ENCODE data around the gene SERPINB8.

DNA sequence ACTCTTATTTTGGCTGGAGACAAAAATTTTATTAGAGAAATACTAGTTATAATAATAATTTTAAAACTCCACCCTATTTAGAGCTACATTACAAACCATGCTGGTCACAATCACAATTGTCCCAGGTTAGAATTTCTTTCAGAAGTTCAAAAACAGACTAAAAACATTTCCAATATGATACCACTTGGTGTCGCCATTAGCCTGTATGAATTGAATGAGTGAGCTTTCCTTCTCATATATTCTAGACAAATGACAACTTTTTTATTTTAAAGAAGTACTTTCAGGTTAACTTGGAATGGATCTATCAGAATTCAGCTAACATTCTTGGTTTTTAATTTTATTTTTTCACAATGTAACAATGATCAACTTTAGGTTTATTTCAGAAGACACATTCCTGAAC lies 48.0 kb downstream of the SERPINB8 start:
- TF ChIP-seq, protein P1, sequence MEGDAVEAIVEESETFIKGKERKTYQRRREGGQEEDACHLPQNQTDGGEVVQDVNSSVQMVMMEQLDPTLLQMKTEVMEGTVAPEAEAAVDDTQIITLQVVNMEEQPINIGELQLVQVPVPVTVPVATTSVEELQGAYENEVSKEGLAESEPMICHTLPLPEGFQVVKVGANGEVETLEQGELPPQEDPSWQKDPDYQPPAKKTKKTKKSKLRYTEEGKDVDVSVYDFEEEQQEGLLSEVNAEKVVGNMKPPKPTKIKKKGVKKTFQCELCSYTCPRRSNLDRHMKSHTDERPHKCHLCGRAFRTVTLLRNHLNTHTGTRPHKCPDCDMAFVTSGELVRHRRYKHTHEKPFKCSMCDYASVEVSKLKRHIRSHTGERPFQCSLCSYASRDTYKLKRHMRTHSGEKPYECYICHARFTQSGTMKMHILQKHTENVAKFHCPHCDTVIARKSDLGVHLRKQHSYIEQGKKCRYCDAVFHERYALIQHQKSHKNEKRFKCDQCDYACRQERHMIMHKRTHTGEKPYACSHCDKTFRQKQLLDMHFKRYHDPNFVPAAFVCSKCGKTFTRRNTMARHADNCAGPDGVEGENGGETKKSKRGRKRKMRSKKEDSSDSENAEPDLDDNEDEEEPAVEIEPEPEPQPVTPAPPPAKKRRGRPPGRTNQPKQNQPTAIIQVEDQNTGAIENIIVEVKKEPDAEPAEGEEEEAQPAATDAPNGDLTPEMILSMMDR (IDR thresholded peaks at IDR 0.05): peak in 3 of 6 experiments; percentile 45 to 50 (median 45)
- TF ChIP-seq POLR2A (IDR thresholded peaks at IDR 0.05): no peak
